K562 (cell line): ENCODE measurements around the gene RSBN1L. TPM values are rescaled to one million over a fixed set of nuclear protein-coding genes. Genes with fewer than 3 reads are reported as not detected.
A peak's percentile ranks its signal among the peaks of the same experiment; 100 is the strongest.

Experiments used
- CBX1 ChIP-seq: sonication (generic); IDR thresholded peaks from 2 replicates; pipeline ENCODE4 v1.6.1; 2016; ENCODE audit warnings: antibody characterized with exemption, low read depth, mild to moderate bottlenecking
- CBX5 ChIP-seq: IDR thresholded peaks from 2 replicates; pipeline ENCODE4 v1.6.1; 2014; ENCODE audit warnings: low read depth, borderline replicate concordance
- CHD2 ChIP-seq: IDR thresholded peaks from 2 replicates; pipeline ENCODE4 v1.6.1; 2011; ENCODE audit warnings: low read depth, low read length
- ESRRA ChIP-seq: fragments of 450-650 bp; IDR thresholded peaks from 2 replicates; pipeline ENCODE4 v1.6.1; 2014; ENCODE audit warnings: low read depth, mild to moderate bottlenecking, moderate library complexity, borderline replicate concordance
- EZH2 ChIP-seq: IDR thresholded peaks from 2 replicates; pipeline ENCODE4 v1.6.1; 2012; ENCODE audit warnings: low read depth, mild to moderate bottlenecking, inconsistent platforms, low read length, borderline replicate concordance
- HDAC8 ChIP-seq: fragments of 450-650 bp; IDR thresholded peaks from 2 replicates; pipeline ENCODE4 v1.6.1; 2016; ENCODE audit warnings: mild to moderate bottlenecking, missing genetic modification characterization, moderate library complexity, missing compliant biosample characterization
- MAFF ChIP-seq: IDR thresholded peaks from 2 replicates; pipeline ENCODE4 v1.6.1; 2012; ENCODE audit warnings: low read length, improper control_type of control experiment
- MAFG ChIP-seq: fragments of 450-650 bp; conservative IDR thresholded peaks from 2 replicates; pipeline ENCODE4 v1.6.1; 2016; ENCODE audit warnings: missing genetic modification characterization, missing compliant biosample characterization
- OTX1 ChIP-seq: fragments of 450-650 bp; formaldehyde crosslinking; IDR thresholded peaks from 2 replicates; pipeline ENCODE4 v1.4.0; 2022; ENCODE audit warnings: mild to moderate bottlenecking
- ZNF140 ChIP-seq: fragments of 250-450 bp; sonication (Bioruptor Pico); IDR thresholded peaks from 2 replicates; pipeline ENCODE4 v1.8.0; 2021; ENCODE audit warnings: moderate library complexity, mild to moderate bottlenecking, inconsistent platforms
- ZNF184 ChIP-seq: sonication (generic); formaldehyde crosslinking; IDR thresholded peaks from 2 replicates; pipeline ENCODE4 v1.5.0; 2020; ENCODE audit warnings: missing genetic modification reagents
- ZNF561 ChIP-seq: fragments of 450-650 bp; formaldehyde crosslinking; conservative IDR thresholded peaks from 2 replicates; pipeline ENCODE4 v1.4.0; 2020; ENCODE audit warnings: mild to moderate bottlenecking, moderate library complexity
- polyA plus RNA-seq, 8 experiments: library from polyadenylated mRNA; depleted of rRNA in 4 of 8; stranded (reverse) in 5 of 8; unstranded in 3 of 8; fragments of >200 nt; fragmentation: Nextera tagmentation in 2 of 8; fragmentation: Illumina TruSeq in 1 of 8; extraction: Ambion mirVana in 2 of 8; extraction: Trizol in 1 of 8; gene quantifications; 2 replicates each; pipeline versions ENCODE4 v1.2.1 to v1.2.3, GENCODE V29; 2011 to 2014; ENCODE audit warnings: inconsistent platforms in 1 of 8, missing spikeins in 1 of 8
- total RNA-seq, 7 experiments: library from RNA; depleted of rRNA in 6 of 7; stranded (reverse); fragments of >200 nt in 6 of 7; fragmentation: Illumina TruSeq in 2 of 7; extraction: Trizol in 2 of 7; gene quantifications; 2 replicates each; pipeline versions ENCODE4 v1.2.1 to v1.2.3, GENCODE V29; 2011 to 2021; ENCODE audit warnings: low replicate concordance in 1 of 7
- TF ChIP-seq, protein P1 (sequence below): fragments of 450-650 bp; IDR thresholded peaks from 2 replicates; pipeline ENCODE4 v1.6.1; 2016; ENCODE audit warnings: low read depth
- TF ChIP-seq, protein P2 (sequence below), 2 experiments: fragments of 250-450 bp in 1 of 2; fragments of 450-650 bp in 1 of 2; sonication (Bioruptor Pico) in 1 of 2; IDR thresholded peaks; 2 replicates each; pipeline versions ENCODE4 v1.6.1 to v1.8.0; 2016 to 2021; ENCODE audit warnings: mild to moderate bottlenecking in 2 of 2, moderate library complexity in 2 of 2, missing compliant biosample characterization in 1 of 2, missing genetic modification characterization in 1 of 2
- TF ChIP-seq, protein P3 (sequence below): sonication (generic); formaldehyde crosslinking; IDR thresholded peaks from 2 replicates; pipeline ENCODE4 v1.8.1; 2022; ENCODE audit warnings: missing genetic modification reagents

The RSBN1L gene
- total and polyA plus RNA-seq, 9 of the 15 experiments (the other 6 are each of a cell fraction or from before 2014, with no cell fraction given), result 6.2 to 35.2 (median 20.1) TPM

DNA sequence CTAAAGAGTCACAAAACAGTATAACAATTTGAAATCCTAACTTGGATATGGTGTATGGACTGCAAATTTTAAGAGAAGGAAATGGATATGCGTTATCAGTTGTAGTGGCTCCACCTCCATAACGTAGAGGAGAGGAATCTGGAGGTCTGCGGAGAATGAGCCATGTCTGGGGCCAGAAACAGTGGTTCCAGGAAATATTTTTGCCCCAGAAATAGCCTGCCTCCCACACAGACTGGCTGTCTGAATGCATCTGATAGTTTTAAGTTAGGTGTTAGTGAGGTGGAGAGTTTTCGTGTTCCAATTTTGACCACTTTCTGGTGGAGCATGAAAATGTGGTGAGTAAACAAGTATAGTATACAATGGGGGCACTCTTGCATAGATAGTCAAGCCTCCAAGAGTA lies 103.9 kb downstream of the RSBN1L start (continued):
- TF ChIP-seq, protein P1, sequence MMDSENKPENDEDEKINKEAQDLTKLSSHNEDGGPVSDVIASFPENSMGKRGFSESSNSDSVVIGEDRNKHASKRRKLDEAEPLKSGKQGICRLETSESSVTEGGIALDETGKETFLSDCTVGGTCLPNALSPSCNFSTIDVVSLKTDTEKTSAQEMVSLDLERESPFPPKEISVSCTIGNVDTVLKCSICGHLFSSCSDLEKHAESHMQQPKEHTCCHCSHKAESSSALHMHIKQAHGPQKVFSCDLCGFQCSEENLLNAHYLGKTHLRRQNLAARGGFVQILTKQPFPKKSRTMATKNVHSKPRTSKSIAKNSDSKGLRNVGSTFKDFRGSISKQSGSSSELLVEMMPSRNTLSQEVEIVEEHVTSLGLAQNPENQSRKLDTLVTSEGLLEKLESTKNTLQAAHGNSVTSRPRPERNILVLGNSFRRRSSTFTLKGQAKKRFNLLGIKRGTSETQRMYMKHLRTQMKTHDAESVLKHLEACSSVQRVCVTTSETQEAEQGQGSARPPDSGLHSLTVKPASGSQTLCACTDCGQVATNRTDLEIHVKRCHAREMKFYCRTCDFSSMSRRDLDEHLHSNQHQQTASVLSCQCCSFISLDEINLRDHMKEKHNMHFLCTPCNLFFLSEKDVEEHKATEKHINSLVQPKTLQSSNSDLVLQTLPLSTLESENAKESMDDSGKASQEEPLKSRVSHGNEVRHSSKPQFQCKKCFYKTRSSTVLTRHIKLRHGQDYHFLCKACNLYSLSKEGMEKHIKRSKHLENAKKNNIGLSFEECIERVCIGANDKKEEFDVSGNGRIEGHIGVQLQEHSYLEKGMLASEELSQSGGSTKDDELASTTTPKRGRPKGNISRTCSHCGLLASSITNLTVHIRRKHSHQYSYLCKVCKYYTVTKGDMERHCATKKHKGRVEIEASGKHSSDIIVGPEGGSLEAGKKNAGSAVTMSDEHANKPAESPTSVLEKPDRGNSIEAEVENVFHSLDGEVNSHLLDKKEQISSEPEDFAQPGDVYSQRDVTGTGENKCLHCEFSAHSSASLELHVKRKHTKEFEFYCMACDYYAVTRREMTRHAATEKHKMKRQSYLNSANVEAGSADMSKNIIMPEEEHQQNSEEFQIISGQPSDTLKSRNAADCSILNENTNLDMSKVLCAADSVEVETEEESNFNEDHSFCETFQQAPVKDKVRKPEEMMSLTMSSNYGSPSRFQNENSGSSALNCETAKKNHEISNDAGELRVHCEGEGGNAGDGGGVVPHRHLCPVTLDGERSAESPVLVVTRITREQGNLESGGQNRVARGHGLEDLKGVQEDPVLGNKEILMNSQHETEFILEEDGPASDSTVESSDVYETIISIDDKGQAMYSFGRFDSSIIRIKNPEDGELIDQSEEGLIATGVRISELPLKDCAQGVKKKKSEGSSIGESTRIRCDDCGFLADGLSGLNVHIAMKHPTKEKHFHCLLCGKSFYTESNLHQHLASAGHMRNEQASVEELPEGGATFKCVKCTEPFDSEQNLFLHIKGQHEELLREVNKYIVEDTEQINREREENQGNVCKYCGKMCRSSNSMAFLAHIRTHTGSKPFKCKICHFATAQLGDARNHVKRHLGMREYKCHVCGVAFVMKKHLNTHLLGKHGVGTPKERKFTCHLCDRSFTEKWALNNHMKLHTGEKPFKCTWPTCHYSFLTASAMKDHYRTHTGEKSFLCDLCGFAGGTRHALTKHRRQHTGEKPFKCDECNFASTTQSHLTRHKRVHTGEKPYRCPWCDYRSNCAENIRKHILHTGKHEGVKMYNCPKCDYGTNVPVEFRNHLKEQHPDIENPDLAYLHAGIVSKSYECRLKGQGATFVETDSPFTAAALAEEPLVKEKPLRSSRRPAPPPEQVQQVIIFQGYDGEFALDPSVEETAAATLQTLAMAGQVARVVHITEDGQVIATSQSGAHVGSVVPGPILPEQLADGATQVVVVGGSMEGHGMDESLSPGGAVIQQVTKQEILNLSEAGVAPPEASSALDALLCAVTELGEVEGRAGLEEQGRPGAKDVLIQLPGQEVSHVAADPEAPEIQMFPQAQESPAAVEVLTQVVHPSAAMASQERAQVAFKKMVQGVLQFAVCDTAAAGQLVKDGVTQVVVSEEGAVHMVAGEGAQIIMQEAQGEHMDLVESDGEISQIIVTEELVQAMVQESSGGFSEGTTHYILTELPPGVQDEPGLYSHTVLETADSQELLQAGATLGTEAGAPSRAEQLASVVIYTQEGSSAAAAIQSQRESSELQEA, result no peak
- TF ChIP-seq EZH2, result no peak
- TF ChIP-seq CBX5, result no peak
- TF ChIP-seq CHD2, result no peak
- TF ChIP-seq MAFG, result no peak
- TF ChIP-seq, protein P2, sequence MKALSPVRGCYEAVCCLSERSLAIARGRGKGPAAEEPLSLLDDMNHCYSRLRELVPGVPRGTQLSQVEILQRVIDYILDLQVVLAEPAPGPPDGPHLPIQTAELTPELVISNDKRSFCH (CRISPR knock-in tag; IDR thresholded peaks at IDR 0.05), result no peak
- TF ChIP-seq, protein P2 (tag; IDR thresholded peaks at IDR 0.05), result no peak
- TF ChIP-seq MAFF, result no peak
- no peak for TF ChIP-seq ZNF561 (CRISPR knock-in tag)
- no peak for TF ChIP-seq CBX1
- TF ChIP-seq ESRRA, result no peak; the same call in 1 of the 2 replicates
- no peak for TF ChIP-seq HDAC8 (tag)
- peak; percentile 46; the same call in 1 of the 2 replicates for TF ChIP-seq OTX1 (CRISPR knock-in tag)
- TF ChIP-seq, protein P3, sequence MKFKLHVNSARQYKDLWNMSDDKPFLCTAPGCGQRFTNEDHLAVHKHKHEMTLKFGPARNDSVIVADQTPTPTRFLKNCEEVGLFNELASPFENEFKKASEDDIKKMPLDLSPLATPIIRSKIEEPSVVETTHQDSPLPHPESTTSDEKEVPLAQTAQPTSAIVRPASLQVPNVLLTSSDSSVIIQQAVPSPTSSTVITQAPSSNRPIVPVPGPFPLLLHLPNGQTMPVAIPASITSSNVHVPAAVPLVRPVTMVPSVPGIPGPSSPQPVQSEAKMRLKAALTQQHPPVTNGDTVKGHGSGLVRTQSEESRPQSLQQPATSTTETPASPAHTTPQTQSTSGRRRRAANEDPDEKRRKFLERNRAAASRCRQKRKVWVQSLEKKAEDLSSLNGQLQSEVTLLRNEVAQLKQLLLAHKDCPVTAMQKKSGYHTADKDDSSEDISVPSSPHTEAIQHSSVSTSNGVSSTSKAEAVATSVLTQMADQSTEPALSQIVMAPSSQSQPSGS (CRISPR knock-in tag), result no peak
- TF ChIP-seq ZNF140 (CRISPR knock-in tag), result no peak
- no peak for TF ChIP-seq ZNF184 (CRISPR knock-in tag)
